Thyroid gland (tissue), 4 donors: ENCODE data around the gene SPTB.

Experiments used
- CTCF ChIP-seq, 6 experiments: fragments of 200-600 bp in 3 of 6; fragments of 450-650 bp in 3 of 6; sonication (generic) in 3 of 6; IDR thresholded peaks; one replicate each; pipeline ENCODE4 v1.5.1; 2016 to 2019; ENCODE audit warnings: antibody characterized with exemption in 6 of 6, mild to moderate bottlenecking in 2 of 6, inconsistent platforms in 1 of 6, moderate library complexity in 1 of 6
- POLR2A ChIP-seq, 2 donors: fragments of 450-650 bp; IDR thresholded peaks; one replicate each; pipeline ENCODE4 v1.6.1; 2017; ENCODE audit warnings: antibody characterized with exemption in 2 of 2, mild to moderate bottlenecking in 2 of 2, moderate library complexity in 1 of 2

GRCh38 chr14:64720131-64720576, 159.6 kb downstream of the SPTB start:
- TF ChIP-seq CTCF (IDR thresholded peaks at IDR 0.05) (no peak), POLR2A (IDR thresholded peaks at IDR 0.05) (no peak)
